Measurements from ENCODE around the gene APBB2. TPM values are rescaled to one million over a fixed set of nuclear protein-coding genes. Genes with fewer than 3 reads are reported as not detected.

The APBB2 gene
- total RNA-seq, 1 donor: 92.3 TPM

DNA sequence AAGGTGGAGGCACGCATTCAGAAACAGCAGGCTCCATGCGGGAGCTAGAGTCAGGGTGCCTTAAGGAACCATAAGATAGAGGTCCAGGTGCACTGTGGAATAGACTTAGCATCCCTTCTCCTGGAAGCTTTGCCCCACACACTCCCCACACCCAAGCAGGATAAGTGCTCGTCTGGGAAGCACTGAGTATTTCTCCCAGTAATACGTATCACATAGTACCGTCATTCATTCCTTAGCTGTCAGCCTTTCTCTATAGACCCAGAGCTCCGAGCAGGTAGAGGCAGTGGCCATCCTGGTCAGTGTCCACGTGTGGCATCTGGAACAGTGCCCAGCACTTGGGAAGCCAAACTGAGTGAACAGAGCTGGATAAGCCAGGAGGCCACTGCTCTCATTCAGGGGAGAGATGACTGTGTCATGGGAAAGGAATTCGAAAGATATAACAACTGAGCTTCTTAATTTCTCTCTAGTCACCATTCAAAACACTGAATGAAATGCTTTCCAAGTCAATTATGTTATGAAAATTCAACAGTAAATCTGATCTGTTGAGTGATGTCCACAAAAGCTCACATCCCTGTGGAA is 9.9 kb downstream of the APBB2 start:
- DNase-seq (ENCODE audit: insufficient read length, low spot score, missing footprints): no peak
- peaks cover 88% of the 10 kb centered on the region for H3K79me2 ChIP-seq (ENCODE audit: insufficient read depth, low read length)
- no peaks in the 10 kb centered on the region for H3K36me3 ChIP-seq (ENCODE audit: insufficient read depth, low read length)
- peak overlapping the region; percentile 49 for H3K4me2 ChIP-seq (ENCODE audit: insufficient read depth, low read length)
- no peaks in the 10 kb centered on the region for H3K9me3 ChIP-seq (ENCODE audit: low read depth, low read length)
- peak overlapping the region; percentile 89 for H3K27ac ChIP-seq (ENCODE audit: low read depth, low read length)
- TF ChIP-seq, protein P1, sequence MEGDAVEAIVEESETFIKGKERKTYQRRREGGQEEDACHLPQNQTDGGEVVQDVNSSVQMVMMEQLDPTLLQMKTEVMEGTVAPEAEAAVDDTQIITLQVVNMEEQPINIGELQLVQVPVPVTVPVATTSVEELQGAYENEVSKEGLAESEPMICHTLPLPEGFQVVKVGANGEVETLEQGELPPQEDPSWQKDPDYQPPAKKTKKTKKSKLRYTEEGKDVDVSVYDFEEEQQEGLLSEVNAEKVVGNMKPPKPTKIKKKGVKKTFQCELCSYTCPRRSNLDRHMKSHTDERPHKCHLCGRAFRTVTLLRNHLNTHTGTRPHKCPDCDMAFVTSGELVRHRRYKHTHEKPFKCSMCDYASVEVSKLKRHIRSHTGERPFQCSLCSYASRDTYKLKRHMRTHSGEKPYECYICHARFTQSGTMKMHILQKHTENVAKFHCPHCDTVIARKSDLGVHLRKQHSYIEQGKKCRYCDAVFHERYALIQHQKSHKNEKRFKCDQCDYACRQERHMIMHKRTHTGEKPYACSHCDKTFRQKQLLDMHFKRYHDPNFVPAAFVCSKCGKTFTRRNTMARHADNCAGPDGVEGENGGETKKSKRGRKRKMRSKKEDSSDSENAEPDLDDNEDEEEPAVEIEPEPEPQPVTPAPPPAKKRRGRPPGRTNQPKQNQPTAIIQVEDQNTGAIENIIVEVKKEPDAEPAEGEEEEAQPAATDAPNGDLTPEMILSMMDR (IDR thresholded peaks at IDR 0.05; ENCODE audit: extremely low read depth, low read depth, low read length): no peak
- H2AFZ ChIP-seq (ENCODE audit: low read length): no peak overlapping the region
- H3K4me3 ChIP-seq (ENCODE audit: insufficient read depth, low read length): no peak overlapping the region
- H3K4me1 ChIP-seq (ENCODE audit: insufficient read depth, low read length): peaks cover 84% of the 10 kb centered on the region
- peaks cover 2% of the 10 kb centered on the region for H4K20me1 ChIP-seq (ENCODE audit: insufficient read depth, low read length)
- no peaks in the 10 kb centered on the region for H3K27me3 ChIP-seq (ENCODE audit: insufficient read depth, low read length)

DNA sequence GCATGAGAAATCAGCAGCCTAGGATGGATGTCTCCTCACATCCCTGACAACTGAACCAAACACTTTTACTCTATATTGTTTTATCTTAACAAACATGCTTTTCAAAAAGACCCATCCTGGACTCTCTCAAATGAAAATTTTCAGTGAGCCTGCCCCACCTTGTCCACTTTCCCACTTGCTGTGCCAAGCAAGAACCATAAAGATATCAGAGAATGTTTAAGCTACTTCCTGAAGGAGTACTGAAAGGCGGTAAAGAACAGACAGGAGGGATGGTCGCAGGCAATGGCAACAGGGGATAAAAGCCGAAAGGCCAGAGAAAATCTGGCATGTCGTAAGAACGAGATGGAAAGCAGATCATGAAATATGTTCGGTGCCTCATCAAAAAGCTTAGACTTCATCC is 10.5 kb downstream of the APBB2 start:
- peaks cover 88% of the 10 kb centered on the region for H3K79me2 ChIP-seq (ENCODE audit: insufficient read depth, low read length)
- H3K27me3 ChIP-seq (ENCODE audit: insufficient read depth, low read length): no peaks in the 10 kb centered on the region
- peak overlapping the region; percentile 89 for H3K27ac ChIP-seq (ENCODE audit: low read depth, low read length)
- H3K9me3 ChIP-seq (ENCODE audit: low read depth, low read length): no peaks in the 10 kb centered on the region
- H2AFZ ChIP-seq (ENCODE audit: low read length): no peak overlapping the region
- DNase-seq (ENCODE audit: insufficient read length, low spot score, missing footprints): no peak
- H3K4me1 ChIP-seq (ENCODE audit: insufficient read depth, low read length): peaks cover 81% of the 10 kb centered on the region
- TF ChIP-seq, protein P1 (IDR thresholded peaks at IDR 0.05; ENCODE audit: extremely low read depth, low read depth, low read length): no peak
- H3K4me2 ChIP-seq (ENCODE audit: insufficient read depth, low read length): peak overlapping the region; percentile 68
- H4K20me1 ChIP-seq (ENCODE audit: insufficient read depth, low read length): peaks cover 2% of the 10 kb centered on the region
- H3K4me3 ChIP-seq (ENCODE audit: insufficient read depth, low read length): no peak overlapping the region
- H3K36me3 ChIP-seq (ENCODE audit: insufficient read depth, low read length): no peaks in the 10 kb centered on the region

DNA sequence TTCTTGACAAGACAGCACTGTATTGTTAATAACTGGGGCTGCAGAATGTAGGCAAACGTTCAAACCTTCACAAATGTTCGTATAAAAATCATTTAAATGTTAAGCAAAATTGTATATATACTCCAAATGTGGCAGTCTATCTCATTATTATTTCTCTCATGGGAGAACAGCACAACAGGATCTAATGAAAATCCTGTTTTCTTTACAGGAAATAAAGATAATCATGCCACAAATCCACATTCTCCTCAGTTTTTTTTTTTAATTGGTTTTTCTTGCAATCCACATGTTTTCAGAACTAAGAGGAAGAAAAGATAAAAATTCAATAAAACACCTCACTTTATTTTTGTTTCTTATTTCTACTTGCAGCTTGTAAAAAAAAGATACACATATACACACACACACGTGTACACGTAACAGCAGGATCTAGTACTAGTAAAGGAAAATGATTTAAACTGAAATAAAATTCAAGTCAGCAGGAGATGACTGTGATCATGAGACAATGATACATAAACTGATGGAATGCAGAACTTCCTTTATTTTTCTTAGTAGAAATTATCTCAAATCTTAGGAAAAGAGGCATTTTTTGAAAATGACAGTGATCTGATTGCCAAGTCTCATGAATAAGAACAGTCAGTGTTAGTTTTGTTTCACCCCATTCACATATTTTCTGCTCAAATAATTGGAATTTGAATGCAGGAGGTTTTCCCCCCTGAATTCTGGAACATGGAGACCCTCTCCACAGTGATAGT is 11.3 kb downstream of the APBB2 start:
- Histone ChIP-seq H2AFZ (ENCODE audit: low read length) (no peak overlapping the region), H3K4me2 (ENCODE audit: insufficient read depth, low read length) (peak overlapping the region; percentile 68), H3K36me3 (ENCODE audit: insufficient read depth, low read length) (no peaks in the 10 kb centered on the region), H3K79me2 (ENCODE audit: insufficient read depth, low read length) (peaks cover 93% of the 10 kb centered on the region), H3K27ac (ENCODE audit: low read depth, low read length) (peak overlapping the region; percentile 89), H4K20me1 (ENCODE audit: insufficient read depth, low read length) (peaks cover 2% of the 10 kb centered on the region), H3K4me3 (ENCODE audit: insufficient read depth, low read length) (peak overlapping the region; percentile 11), H3K27me3 (ENCODE audit: insufficient read depth, low read length) (no peaks in the 10 kb centered on the region), H3K9me3 (ENCODE audit: low read depth, low read length) (no peaks in the 10 kb centered on the region), H3K4me1 (ENCODE audit: insufficient read depth, low read length) (peaks cover 77% of the 10 kb centered on the region)
- no peak for DNase-seq (ENCODE audit: insufficient read length, low spot score, missing footprints)
- TF ChIP-seq, protein P1 (IDR thresholded peaks at IDR 0.05; ENCODE audit: extremely low read depth, low read depth, low read length): no peak

DNA sequence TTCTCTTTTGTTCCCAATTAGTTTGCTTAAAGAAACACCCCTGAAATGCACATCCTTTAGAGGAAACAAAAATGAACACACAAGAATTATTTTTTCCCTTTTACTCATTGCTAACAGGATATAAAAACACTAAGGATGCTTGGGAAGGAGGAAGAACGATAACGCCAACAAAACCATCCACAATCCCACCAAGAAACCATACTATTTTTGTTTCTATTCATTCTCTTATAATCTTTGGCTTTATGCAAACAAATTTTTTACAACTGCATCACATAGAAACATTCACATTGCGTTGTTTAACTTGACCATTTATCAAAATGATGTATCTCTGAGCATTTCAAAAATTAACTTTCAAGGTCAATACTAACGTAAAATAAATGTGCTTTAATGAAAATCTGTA is 12.0 kb downstream of the APBB2 start:
- Histone ChIP-seq H3K4me2 (ENCODE audit: insufficient read depth, low read length) (peak overlapping the region; percentile 68), H3K9me3 (ENCODE audit: low read depth, low read length) (no peaks in the 10 kb centered on the region), H4K20me1 (ENCODE audit: insufficient read depth, low read length) (peaks cover 4% of the 10 kb centered on the region), H3K36me3 (ENCODE audit: insufficient read depth, low read length) (no peaks in the 10 kb centered on the region), H3K27me3 (ENCODE audit: insufficient read depth, low read length) (no peaks in the 10 kb centered on the region), H3K27ac (ENCODE audit: low read depth, low read length) (peak overlapping the region; percentile 89), H3K4me3 (ENCODE audit: insufficient read depth, low read length) (peak overlapping the region; percentile 11), H2AFZ (ENCODE audit: low read length) (no peak overlapping the region), H3K4me1 (ENCODE audit: insufficient read depth, low read length) (peaks cover 73% of the 10 kb centered on the region), H3K79me2 (ENCODE audit: insufficient read depth, low read length) (peaks cover 93% of the 10 kb centered on the region)
- DNase-seq (ENCODE audit: insufficient read length, low spot score, missing footprints): no peak
- TF ChIP-seq, protein P1 (IDR thresholded peaks at IDR 0.05; ENCODE audit: extremely low read depth, low read depth, low read length): no peak

All from osteoblast (primary cell).